DOHH2 (cell line): ENCODE data around the gene NTMT2.
"Not testable (repeated sequence)": the region's sequence is repeated elsewhere in the genome, so short reads cannot be mapped to it uniquely, and the experiment has no call there.

ENCODE experiments used
- H3F3A ChIP-seq: fragments of 200-600 bp; sonication (generic), shearing (Covaris generic); 2 replicates; pipeline ENCODE4 v1.6.0; 2016; ENCODE audit warnings: antibody characterized with exemption, mild to moderate bottlenecking; ENCODE audit not compliant: control insufficient read depth, insufficient read depth
- H3K27ac ChIP-seq: fragments of 200-600 bp; sonication (generic); 2 replicates; pipeline ENCODE4 v1.5.1; 2014; ENCODE audit warnings: low read depth, mild to moderate bottlenecking, low read length, moderate library complexity
- H3K27me3 ChIP-seq: fragments of 200-600 bp; sonication (generic); 2 replicates; pipeline ENCODE4 v1.6.1; 2014; ENCODE audit warnings: mild to moderate bottlenecking, low read length, mixed read lengths; ENCODE audit not compliant: control insufficient read depth
- H3K36me3 ChIP-seq: fragments of 200-600 bp; sonication (generic); 2 replicates; pipeline ENCODE4 v1.6.1; 2014; ENCODE audit warnings: mild to moderate bottlenecking, low read length, moderate library complexity, mixed read lengths; ENCODE audit not compliant: control insufficient read depth
- H3K4me1 ChIP-seq: fragments of 200-600 bp; sonication (generic); 2 replicates; pipeline ENCODE4 v1.6.1; 2014; ENCODE audit warnings: mild to moderate bottlenecking, low read length, mixed read lengths; ENCODE audit not compliant: control insufficient read depth
- H3K4me2 ChIP-seq: fragments of 200-600 bp; sonication (generic); 2 replicates; pipeline ENCODE4 v1.6.0; 2014; ENCODE audit warnings: mild to moderate bottlenecking, low read length, moderate library complexity
- H3K4me3 ChIP-seq: fragments of 200-600 bp; sonication (generic); 2 replicates; pipeline ENCODE4 v1.5.1; 2014; ENCODE audit warnings: mild to moderate bottlenecking, low read length, mixed read lengths
- H3K79me2 ChIP-seq: fragments of 200-600 bp; sonication (generic); 2 replicates; pipeline ENCODE4 v1.6.1; 2014; ENCODE audit warnings: mild to moderate bottlenecking, low read length, mixed read lengths; ENCODE audit not compliant: control insufficient read depth
- H3K9me2 ChIP-seq: fragments of 200-600 bp; sonication (generic); replicated peaks from 2 replicates; pipeline ENCODE4 v1.6.1; 2014; ENCODE audit warnings: mild to moderate bottlenecking, low read length, mixed read lengths; ENCODE audit not compliant: control insufficient read depth
- H3K9me3 ChIP-seq: fragments of 200-600 bp; sonication (generic); 2 replicates; pipeline ENCODE4 v1.6.1; 2014; ENCODE audit warnings: antibody characterized with exemption, low read length, mixed read lengths; ENCODE audit not compliant: control insufficient read depth, insufficient read depth
- H4K20me1 ChIP-seq: fragments of 200-600 bp; sonication (generic); 2 replicates; pipeline ENCODE4 v1.6.0; 2014; ENCODE audit warnings: low read depth, mild to moderate bottlenecking, antibody characterized with exemption, low read length, moderate library complexity; ENCODE audit not compliant: control insufficient read depth, insufficient read depth
- CTCF ChIP-seq: fragments of 200-600 bp; sonication (generic); IDR thresholded peaks from one replicate; pipeline ENCODE4 v1.5.1; 2014; ENCODE audit warnings: antibody characterized with exemption, mild to moderate bottlenecking, low read depth, low read length; ENCODE audit not compliant: poor library complexity, severe bottlenecking
- EZH2phosphoT487 ChIP-seq: fragments of 200-600 bp; sonication (generic); IDR thresholded peaks from 2 replicates; pipeline ENCODE4 v1.6.1; 2017; ENCODE audit warnings: borderline replicate concordance, mild to moderate bottlenecking, antibody characterized with exemption, low read length, moderate library complexity, mixed read lengths

Gene NTMT2

GRCh38 chr1:170164103-170164763, 18.5 kb downstream of the NTMT2 start:
- no peak for TF ChIP-seq EZH2phosphoT487
- TF ChIP-seq CTCF: no peak
- no peaks in the 10 kb centered on the region for H4K20me1 ChIP-seq

GRCh38 chr1:170166518-170167180, 20.9 kb downstream of the NTMT2 start:
- Histone ChIP-seq H3K9me3 (no peaks in the 10 kb centered on the region), H3K27me3 (no peaks in the 10 kb centered on the region), H3K27ac (no peak overlapping the region), H3K4me1 (no peaks in the 10 kb centered on the region), H3K36me3 (no peaks in the 10 kb centered on the region), H3K79me2 (no peaks in the 10 kb centered on the region), H3F3A (no peaks in the 10 kb centered on the region), H4K20me1 (no peaks in the 10 kb centered on the region), H3K4me2 (no peak overlapping the region), H3K4me3 (no peak overlapping the region), H3K9me2 (no peaks in the 10 kb centered on the region)
- no peak for TF ChIP-seq EZH2phosphoT487
- no peak for TF ChIP-seq CTCF

More at GRCh38 chr1:170164103-170164763, 18.5 kb downstream of the NTMT2 start:
- H3K4me1 ChIP-seq: no peaks in the 10 kb centered on the region
- H3K4me3 ChIP-seq: no peak overlapping the region
- H3K9me3 ChIP-seq: no peaks in the 10 kb centered on the region
- H3K27ac ChIP-seq: no peak overlapping the region
- H3F3A ChIP-seq: no peaks in the 10 kb centered on the region
- H3K4me2 ChIP-seq: peak overlapping the region; percentile 17; the same call in 1 of the 2 replicates
- no peaks in the 10 kb centered on the region for H3K27me3 ChIP-seq
- no peaks in the 10 kb centered on the region for H3K79me2 ChIP-seq
- no peaks in the 10 kb centered on the region for H3K9me2 ChIP-seq
- H3K36me3 ChIP-seq: no peaks in the 10 kb centered on the region

- Histone ChIP-seq H4K20me1 (no peaks in the 10 kb centered on the region), H3K4me3 (no peak overlapping the region), H3K27me3 (no peaks in the 10 kb centered on the region), H3K36me3 (no peaks in the 10 kb centered on the region), H3K4me1 (no peaks in the 10 kb centered on the region), H3K4me2 (no peak overlapping the region), H3K79me2 (no peaks in the 10 kb centered on the region), H3F3A (no peaks in the 10 kb centered on the region), H3K9me2 (no peaks in the 10 kb centered on the region), H3K27ac (no peak overlapping the region), H3K9me3 (no peaks in the 10 kb centered on the region)
- TF ChIP-seq EZH2phosphoT487 (no peak), CTCF (no peak)
Measured at GRCh38 chr1:170168265-170168664, 22.5 kb downstream of the NTMT2 start.

- not testable (repeated sequence) for H3K4me2 ChIP-seq, H3K27ac ChIP-seq, H3K9me2 ChIP-seq, H3K79me2 ChIP-seq, H3K4me1 ChIP-seq, H3K36me3 ChIP-seq, H4K20me1 ChIP-seq, H3F3A ChIP-seq, H3K9me3 ChIP-seq, H3K4me3 ChIP-seq, H3K27me3 ChIP-seq
Measured at GRCh38 chr1:170170513-170170912, 24.8 kb downstream of the NTMT2 start.
